ENCODE data around the gene MEGF8.

MEGF8 gene

DNA sequence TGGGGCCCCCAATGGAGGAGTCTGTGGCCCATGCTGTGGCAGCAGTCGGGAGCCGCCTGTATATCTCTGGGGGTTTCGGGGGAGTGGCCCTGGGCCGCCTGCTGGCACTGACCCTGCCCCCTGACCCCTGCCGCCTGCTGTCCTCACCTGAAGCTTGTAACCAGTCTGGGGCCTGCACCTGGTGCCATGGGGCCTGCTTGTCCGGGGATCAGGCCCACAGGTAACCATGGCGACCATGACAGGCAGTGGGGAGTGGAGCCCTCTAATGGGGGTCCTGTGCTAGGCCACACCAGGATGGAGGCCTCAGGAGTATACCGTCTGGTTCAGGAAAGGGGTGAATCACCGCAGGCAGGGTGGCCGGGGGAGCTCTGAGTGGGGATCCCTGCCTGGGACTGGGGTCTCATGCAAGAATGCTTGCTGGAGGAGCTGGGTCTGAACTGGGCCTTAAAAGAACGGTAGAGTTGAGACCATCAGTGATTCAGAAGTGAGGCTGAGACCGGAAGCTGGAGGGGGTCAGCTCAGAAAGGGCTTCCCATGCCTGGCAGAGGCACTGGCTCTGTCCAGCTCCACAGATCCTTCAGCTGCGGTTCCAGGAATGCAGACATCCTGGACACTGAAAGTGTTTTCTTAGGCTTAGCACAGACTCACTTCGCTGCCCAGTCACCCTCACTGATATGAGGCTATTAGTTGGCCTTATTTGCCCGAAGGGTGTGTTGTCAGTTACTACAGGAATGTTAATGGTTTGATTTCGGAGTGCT, 35.5 kb downstream of the MEGF8 start:
- DNase-seq = no peak

DNA sequence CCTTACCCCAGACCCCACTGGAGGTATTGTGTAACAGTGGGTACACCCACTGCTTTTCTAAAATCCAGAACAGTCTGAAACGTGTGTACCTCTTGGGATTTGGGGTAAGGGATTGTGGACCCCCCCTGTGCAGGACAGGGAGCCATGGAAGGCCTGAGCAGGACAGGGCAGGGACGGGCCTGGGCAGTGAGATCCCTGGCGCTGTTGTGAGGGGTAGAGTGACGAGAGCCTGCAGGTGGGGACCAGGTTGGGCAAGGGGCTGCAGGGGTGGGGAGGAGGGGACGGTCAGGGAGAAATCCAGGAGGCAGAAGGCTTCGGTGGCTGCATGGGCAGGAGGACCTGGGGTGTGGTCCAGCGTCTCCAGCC, 36.1 kb downstream of the MEGF8 start:
- DNase-seq = no peak

DNA sequence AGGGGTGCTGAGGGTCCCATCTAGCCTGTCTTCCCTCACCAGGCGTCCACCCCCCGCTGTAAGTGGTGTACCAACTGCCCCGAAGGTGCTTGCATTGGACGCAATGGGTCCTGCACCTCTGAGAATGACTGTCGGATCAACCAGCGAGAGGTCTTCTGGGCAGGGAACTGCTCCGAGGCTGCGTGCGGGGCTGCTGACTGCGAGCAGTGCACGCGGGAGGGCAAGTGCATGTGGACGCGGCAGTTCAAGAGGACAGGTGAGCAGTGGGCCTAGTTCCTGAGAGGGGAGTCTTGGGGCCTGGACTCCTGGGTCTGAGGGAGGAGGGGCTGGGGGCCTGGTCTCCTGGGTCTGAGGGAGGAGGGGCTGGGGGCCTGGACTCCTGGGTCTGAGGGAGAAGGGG, 36.9 kb downstream of the MEGF8 start:
- no peak for DNase-seq

DNA sequence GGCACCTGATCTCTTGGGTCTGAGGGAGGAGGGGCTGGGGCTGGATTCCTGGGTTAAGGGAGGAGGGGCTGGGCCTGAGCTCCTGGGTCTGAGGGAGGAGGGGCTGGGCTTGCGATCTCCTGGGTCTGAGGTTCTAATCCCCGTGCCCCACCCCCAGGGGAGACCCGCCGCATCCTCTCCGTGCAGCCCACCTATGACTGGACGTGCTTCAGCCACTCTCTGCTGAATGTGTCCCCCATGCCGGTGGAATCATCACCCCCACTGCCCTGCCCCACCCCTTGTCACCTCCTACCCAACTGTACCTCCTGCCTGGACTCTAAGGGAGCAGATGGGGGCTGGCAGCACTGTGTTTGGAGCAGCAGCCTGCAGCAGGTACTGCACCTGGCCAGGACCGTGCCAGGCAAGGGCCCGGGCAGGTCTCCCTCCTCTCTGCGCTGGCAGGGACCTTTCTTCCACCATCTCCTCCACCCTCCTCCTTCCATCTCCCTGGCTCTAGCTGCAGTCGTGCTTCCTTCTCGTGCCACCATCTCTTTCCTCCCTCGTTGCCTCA, 37.5 kb downstream of the MEGF8 start:
- no peak for DNase-seq

DNA sequence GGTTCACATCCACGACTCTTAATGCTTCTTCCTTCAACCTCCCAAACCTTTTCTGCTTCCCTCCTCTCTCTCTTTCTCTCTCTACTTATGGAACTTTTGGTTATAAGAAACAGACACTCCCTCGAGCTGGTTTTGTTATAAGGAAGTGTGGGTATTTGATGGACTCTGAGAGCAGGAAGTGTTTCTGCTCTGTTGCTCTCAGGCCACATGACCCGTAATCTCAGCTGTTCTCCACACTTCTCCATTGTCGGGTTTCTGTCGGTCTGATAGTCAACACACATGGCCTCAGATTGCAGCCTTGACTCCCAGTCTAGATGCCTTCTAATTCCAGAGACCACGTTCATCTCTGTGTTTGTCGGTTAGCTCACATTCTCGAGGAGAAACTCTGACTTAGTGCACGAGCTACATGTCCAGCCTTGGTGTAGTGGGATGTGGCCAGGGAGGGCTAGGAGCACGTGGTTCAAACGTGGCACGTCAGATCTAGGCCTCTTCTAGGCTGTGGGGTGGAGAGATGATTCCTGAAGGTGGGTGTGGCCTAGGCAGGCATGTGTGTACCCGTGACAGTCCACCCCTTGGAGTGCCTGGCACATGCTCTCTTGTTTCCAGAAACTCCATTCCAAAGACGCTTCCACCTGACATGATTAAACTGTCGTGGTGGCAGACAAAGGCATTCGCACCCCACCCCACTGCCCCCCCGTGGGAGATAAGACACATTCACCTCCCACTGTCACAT, 38.3 kb downstream of the MEGF8 start:
- no peak for DNase-seq

DNA sequence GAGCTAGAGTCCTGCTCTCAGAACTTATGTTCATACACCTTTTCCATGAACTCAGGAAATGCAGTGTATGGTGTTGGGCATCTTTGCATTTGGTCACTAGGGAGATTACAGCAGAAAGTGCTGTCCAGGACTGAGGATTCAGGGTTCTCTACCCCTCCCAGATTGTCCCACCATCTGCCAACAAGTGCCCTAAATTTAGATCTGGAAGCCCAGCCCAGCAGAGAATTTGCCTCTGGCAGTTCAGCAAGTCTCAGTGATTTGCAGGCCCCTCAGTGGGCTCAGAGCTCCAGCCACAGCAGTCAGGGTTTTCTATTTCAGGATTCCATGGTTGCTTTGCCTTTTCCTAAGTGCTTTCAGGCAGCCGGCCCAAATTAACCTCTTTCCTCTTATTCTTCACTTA, 41.2 kb downstream of the MEGF8 start:
- no peak for DNase-seq

DNA sequence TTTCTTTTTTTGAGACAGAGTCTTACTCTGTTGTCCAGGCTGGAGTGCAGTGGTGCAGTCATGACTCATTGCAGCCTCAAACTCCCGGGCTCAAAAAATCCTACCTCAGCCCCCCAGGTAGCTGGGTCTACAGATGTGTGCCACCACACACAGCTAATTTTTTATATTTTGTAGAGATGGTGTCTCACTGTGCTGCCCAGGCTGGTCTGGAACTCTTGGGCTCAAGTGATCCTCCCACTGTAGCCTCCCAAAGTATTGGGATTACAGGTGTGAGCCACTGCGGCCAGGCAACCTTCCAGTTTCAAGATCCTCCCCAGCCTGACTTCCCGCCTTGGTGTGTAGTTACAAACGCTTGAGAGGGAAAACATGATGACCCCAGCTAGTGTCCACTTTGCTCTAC, 42.5 kb downstream of the MEGF8 start:
- no peak for DNase-seq

DNA sequence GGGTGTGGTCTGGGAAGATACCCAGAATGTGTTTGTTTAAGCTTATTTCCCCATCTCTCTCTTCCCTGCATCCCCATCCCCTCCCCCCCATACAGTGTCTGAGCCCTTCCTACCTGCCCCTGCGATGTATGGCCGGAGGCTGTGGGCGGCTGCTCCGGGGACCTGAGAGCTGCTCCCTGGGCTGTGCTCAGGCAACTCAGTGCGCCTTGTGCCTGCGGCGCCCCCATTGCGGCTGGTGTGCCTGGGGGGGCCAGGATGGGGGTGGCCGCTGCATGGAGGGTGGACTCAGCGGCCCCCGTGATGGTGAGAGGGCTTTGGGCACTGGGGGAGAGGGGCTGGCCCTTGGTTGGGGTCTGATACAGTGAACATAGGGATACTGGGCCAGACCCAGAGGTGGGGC, 42.9 kb downstream of the MEGF8 start:
- DNase-seq = no peak

DNA sequence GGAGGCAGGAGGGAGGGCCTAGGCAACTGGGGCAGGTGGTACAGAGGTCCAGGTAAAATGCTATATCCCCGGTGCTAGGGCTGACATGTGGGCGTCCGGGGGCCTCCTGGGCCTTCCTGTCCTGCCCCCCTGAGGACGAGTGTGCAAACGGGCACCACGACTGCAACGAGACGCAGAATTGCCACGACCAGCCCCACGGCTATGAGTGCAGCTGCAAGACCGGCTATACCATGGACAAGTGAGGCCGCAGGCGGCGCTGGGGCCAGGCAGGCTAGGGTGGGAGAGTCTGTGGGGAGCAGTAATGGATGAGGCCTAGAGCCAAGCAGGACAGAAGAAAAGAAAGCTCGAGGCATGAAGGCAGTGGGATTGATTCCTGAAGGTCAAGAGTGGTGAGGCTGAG, 43.3 kb downstream of the MEGF8 start:
- DNase-seq = no peak

DNA sequence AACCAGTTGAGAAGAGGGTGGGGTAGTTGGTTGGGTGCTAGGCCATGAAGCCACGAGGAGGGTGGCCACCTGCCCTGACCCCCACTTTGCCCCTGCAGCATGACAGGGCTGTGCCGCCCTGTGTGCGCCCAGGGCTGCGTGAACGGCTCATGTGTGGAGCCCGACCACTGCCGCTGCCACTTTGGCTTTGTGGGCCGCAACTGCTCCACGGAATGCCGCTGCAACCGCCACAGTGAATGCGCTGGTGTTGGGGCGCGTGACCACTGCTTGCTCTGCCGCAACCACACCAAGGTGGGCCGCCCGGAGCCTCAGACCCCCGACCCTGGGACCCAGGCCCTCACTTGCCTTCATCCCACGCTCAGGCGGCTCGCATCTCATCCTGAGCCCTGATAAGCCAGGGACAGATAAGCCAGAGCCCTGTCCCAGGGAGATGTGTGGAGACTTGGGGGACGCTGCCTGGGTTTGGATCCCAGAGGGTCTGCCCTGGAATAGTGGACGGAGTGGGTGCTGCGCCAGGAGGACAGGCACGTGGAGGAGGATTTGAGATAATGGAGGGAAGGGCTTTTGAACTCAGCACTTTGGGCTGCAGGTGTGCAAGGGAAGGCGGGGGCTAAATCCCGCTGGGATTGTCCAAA, 44.1 kb downstream of the MEGF8 start:
- DNase-seq = no peak

DNA sequence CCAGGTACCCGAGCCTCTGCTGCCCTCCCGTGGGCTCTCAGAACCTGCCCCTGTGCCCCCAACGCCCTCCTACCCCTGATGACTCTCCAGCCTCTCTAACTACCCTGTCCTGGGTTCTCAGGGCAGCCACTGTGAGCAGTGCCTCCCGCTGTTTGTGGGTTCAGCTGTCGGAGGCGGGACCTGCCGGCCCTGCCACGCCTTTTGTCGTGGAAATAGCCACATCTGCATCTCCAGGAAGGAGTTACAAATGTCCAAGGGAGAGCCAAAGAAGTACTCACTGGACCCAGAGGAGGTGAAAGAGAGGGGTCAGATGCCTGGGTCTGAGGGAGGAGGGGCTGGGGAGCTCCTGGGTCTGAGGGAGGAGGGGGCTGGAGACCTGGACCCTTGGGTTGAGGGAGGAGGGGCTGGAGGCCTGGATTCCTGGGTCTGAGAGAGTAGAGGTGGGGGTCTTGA, 44.7 kb downstream of the MEGF8 start:
- DNase-seq = no peak

DNA sequence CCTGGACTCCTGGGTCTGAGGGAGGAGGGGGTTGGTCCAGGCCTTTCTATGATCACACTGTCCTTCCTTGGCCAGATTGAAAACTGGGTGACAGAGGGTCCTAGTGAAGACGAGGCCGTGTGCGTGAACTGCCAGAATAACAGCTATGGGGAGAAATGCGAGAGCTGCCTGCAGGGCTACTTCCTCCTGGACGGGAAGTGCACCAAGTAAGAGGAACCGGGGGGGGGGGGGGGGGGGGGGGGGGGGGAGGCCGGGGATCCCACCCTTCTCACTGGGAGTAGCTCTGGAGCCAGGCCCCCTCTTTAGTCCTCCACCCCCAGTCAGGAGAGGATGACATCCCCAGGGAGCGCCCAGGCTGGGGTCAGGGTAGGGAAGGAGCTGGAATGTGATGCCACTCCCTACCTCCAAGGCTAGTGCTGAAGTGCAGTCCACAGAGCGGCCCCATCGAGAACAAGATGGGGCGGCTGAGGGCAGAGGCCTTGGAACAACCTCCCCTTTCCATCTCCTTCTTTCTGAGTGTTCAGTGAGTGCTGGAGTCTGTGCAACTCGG, 45.3 kb downstream of the MEGF8 start:
- no peak for DNase-seq

DNA sequence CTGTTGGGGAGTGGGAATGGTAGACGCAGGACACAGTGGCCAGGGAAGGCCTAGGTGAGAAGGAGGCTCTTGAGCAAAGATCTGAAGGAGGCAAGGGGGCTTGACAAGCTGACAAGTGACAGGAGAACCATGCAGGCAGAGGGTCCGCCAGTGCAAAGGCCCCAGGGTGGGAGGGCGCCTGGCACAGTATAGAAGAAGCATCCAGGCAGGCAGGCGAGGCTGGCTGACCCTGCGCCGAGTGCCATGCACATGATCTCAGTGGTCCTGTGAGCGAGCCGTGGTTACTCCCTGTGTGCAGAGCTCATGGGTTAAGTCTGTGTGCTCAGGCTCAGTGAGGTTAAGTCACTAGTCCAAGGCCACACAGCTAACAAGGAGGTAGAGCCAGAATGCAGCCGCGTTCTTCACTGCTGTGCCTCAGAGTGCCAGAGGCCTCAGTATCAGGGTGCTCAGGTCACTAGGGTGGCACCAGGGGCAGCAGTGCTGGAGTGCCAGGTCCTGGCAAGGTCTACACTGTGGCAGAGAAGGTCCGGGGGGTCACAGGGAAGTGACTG, 49.5 kb downstream of the MEGF8 start:
- no peak for DNase-seq

DNA sequence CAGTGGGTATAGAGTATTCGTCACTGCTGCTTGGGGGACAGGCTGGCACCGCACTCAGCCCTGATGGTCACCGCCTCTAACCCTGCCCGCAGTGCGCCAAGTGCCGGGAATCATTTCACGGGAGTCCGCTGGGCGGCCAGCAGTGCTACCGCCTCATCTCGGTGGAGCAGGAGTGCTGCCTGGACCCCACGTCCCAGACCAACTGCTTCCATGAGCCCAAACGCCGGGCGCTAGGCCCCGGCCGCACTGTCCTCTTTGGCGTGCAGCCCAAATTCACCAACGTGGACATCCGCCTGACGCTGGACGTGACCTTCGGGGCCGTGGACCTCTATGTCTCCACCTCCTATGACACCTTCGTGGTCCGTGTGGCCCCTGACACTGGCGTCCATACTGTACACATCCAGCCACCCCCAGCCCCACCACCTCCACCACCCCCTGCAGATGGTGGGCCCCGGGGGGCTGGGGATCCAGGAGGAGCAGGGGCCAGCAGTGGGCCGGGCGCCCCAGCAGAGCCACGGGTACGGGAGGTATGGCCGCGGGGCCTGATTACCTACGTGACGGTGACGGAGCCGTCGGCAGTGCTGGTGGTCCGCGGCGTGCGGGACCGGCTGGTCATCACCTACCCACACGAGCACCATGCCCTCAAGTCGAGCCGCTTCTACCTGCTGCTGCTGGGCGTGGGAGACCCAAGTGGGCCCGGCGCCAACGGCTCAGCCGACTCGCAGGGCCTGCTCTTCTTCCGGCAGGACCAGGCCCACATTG, 50.2 kb downstream of the MEGF8 start:
- no peak for DNase-seq

DNA sequence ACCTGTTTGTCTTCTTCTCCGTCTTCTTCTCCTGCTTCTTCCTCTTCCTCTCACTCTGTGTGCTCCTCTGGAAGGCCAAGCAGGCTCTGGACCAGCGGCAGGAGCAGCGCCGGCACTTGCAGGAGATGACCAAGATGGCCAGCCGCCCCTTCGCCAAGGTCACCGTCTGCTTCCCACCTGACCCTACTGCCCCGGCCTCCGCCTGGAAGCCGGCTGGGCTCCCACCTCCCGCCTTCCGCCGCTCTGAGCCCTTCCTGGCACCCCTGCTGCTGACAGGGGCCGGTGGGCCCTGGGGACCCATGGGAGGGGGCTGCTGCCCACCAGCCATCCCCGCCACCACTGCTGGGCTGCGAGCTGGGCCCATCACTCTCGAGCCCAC, 50.7 kb downstream of the MEGF8 start:
- no peak for DNase-seq

DNA sequence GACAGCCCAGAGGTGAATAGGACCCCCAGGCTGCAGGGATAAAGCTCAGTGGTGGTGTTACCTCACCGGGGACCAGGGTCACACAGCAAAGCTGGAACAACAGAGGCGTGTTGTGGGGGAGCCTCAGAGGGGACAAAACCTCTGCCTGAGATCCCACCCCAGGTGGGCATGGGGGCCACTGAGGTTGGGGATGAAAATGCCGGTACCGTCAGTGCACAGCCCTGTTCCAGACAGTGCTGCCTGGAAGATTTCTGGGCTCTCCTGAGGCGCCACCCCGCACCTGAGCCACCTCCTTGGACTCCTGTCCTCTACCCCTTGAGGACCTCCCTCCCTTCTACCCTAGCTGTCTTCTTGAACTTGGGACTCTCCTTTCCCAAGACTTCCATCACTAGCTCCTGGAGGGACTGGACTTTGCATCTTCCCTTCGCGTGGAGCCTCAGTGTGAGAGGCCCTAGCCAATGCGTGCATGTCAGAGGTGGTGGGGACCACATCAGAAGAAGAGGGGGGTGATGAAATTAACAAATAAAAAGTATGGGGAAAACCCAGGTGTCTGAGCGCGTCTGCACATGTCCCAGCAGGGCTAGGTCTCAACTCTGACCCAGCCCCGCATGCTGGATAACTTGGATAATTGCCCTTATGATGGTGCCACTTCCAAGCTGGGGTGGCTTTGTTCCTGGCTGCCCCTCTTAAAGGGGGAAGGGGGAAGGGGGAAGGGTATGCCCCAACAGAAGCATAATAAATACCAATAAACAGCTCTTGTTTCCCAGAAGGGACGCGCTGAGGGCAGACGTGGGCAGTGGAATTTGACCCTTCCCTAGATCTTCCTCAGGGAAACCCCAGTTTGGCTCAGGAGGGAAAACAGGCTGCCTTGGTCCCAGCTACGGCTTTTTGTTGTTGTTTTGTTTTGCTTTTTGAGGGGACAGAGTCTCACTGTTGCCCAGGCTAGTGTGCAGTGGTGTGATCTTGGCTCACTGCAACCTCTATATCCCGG, 53.1 kb downstream of the MEGF8 start:
- DNase-seq = no peak

DNA sequence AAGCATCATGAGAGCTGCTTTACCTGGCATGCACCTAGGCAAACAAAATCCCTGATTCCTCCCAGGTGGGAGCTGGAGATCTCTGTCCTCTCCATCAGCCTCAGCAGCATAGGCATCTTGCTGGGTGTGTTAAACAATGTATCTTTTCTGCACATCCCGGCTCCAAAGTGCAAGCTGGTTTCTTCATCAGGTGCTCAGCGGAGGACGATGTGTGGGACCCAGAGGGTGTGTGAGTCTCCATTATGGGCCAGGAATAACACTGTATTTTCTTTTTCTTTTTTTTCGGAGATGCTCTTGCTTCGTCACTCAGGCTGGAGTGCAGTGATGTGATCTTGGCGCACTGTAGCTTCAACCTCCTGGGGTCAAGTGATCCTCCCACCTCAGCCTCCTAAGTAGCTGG, 54.7 kb downstream of the MEGF8 start:
- DNase-seq = no peak

DNA sequence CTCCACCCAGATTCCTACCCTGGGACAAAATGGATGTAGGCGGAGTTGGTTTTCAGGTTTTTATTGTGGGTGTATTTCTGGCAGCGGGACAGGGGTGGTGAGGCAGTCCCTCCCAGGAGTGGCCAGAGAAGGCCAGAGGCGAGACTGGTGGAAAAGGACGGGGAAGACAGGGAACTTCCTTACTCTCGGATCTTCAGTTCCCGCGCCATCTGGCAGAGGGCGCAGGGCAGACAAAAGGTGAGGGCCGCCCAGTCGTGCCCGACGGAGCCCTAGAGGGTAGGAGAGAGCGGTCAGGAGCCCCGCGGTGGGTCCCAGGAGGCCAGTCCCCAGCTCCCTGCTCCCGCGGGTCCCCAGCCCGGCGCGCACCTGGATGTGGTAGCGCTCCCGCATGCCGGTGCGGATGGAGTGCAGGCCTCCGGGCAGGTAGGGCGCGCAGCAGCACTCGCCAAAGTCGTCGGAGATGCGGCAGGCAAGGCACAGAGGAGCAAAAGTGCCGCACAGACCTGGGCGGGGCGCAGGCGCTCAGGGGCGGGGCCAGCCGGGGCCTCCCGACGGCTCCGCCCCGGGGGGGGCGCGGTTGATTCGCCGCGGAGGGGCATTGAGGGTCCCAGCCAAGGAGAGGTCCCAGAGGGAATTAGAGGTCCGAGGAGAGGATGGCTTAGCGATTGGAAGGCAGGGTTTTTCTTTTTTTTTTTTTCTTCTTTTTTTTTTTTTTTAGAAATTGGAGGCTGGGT, 61.7 kb downstream of the MEGF8 start:
- DNase-seq = peak; percentile 53 to 54

DNA sequence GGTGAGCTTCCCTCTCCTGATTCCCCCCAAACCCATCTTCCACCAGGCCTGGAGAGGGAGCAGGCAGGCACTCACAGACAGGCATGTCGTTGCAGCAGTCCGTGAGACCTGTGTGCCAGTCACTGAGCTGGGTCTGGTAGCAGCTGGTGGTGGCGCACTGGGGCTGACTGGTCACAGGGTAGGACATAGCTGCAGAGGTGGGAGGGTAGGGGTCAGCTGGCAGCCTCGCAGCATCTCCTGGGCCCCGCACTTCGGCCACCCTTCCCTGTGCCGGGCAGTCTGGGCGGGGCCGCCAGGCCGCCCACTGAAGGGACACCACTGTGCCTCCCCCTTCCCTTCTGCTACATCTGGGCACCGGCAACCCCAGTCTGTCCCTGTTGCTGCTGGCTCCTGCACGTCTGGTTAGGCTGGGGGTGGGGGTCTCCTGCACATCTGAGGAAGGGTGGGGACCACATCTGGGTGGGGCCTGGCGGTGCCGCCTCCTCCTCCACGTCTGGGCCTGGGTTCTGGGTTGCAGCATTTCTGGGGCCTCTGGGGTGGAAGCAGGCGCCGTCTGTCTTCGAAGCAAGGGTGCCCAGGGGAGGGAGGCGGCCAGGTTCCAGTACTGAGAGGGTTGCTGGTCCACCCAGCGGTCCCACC, 63.5 kb downstream of the MEGF8 start:
- DNase-seq = no peak

DNA sequence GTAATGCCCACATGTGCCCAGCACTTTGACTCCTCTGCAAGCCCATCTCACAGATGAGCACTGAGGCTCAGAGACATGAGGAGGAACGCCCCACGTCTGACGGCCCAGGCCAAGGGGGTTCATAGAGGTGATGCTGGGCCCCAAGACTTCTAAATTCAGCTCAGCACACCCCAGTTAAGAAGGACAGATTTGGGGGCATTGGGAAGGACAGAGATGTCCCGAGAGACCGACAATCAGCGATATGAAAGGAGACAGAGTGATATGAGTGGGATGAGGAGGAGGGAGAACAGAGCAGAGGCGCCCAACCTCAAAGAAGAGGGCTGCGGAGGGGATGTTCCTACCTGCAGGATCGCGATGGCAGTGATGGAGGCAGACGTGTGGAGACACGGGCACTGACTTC, 64.5 kb downstream of the MEGF8 start, which contains the start of gene CNFN:
CNFN (minus strand) TSS at position 399 of the 400 bp plus-strand sequence. CDS start 1,260 bp downstream, outside the sequence.
- DNase-seq = no peak
